Measurements from ENCODE around the gene STARD9. TPM values are rescaled to one million over a fixed set of nuclear protein-coding genes. Genes with fewer than 3 reads are reported as not detected.

STARD9 gene
- total and polyA plus RNA-seq, 2 of the 13 experiments (the other 11 are each of a cell fraction or from before 2014, with no cell fraction given): 5.3 to 7.5 TPM

DNA sequence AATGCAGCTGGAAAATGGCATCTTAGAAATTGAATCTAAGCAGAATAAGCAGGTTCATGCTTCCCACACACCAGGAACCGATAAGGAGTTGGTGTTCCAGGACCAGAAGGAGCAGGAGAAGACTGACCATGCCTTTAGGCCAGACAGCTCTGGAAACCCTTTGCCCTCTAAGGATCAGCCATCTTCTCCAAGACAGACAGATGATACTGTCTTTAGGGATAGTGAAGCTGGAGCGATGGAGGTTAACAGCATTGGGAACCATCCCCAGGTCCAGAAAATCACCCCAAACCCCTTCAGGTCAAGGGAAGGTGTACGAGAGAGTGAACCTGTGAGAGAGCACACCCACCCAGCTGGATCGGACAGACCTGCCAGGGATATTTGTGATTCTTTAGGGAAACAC, 112.3 kb downstream of the STARD9 start:
- 98% methylated on average over 4 of the region's 4 CpGs for WGBS (ENCODE audit: low lambda C conversion rate)
- no peaks in the 10 kb centered on the region for H3K27me3 ChIP-seq (ENCODE audit: control insufficient read depth in 1 of 2, insufficient read depth in 2 of 2, low read length in 2 of 2)
- H3K4me3 ChIP-seq (replicated peaks in 1 of 3; ENCODE audit: insufficient read depth in 1 of 3, low read depth in 2 of 3, low read length in 3 of 3): no peak overlapping the region
- H3K36me3 ChIP-seq (replicated peaks in 1 of 2; ENCODE audit: control insufficient read depth in 1 of 2, insufficient read depth in 2 of 2, low read length in 2 of 2): peaks cover 9 to 39% of the 10 kb centered on the region in 2 experiments; a peak in 4 of 5 replicates
- BruUV-seq (replicated peaks): no TSS peak
- H2AFZ ChIP-seq (ENCODE audit: low read length): no peak overlapping the region
- no peak overlapping the region for H3K9ac ChIP-seq (ENCODE audit: insufficient read depth, low read depth, low read length)
- no peak overlapping the region for H3K27ac ChIP-seq (ENCODE audit: extremely low read length, insufficient read depth, low read length)
- ATAC-seq (no peak), FAIRE-seq (no peak), DNase-seq (ENCODE audit: low spot score) (no peak)
- TF ChIP-seq ATF7 (IDR thresholded peaks at IDR 0.05) (no peak), ATF7 (CRISPR knock-in tag; IDR thresholded peaks at IDR 0.05) (no peak), SOX5 (CRISPR knock-in tag; IDR thresholded peaks at IDR 0.05; ENCODE audit: borderline replicate concordance) (no peak), GZF1 (CRISPR knock-in tag; IDR thresholded peaks at IDR 0.05) (no peak), ZNF317 (CRISPR knock-in tag; IDR thresholded peaks at IDR 0.05) (peak; percentile 68), ZFP62 (CRISPR knock-in tag; IDR thresholded peaks at IDR 0.05) (no peak), NCOA2 (CRISPR knock-in tag; IDR thresholded peaks at IDR 0.05) (no peak)
- TF ChIP-seq, protein P1, sequence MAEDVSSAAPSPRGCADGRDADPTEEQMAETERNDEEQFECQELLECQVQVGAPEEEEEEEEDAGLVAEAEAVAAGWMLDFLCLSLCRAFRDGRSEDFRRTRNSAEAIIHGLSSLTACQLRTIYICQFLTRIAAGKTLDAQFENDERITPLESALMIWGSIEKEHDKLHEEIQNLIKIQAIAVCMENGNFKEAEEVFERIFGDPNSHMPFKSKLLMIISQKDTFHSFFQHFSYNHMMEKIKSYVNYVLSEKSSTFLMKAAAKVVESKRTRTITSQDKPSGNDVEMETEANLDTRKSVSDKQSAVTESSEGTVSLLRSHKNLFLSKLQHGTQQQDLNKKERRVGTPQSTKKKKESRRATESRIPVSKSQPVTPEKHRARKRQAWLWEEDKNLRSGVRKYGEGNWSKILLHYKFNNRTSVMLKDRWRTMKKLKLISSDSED (CRISPR knock-in tag; IDR thresholded peaks at IDR 0.05): no peak
- TF ChIP-seq, protein P2, sequence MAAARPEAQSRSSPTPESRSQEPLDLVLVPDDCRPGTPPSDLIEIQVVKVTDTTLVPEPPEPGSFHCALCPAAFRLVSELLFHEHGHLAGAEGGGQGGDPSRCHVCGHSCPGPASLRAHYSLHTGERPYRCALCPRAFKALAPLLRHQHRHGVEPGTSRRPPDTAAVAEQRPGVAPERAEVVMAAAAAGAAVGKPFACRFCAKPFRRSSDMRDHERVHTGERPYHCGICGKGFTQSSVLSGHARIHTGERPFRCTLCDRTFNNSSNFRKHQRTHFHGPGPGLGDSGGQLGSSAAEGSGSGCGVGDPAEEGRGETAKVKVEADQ (CRISPR knock-in tag; IDR thresholded peaks at IDR 0.05; ENCODE audit: borderline replicate concordance): no peak
- in situ Hi-C loops (cut with HindIII; ENCODE audit: extremely low pct_ligation_motif_present, low pct_unique_long_range_greater_than_20kb): no loop called here
- no peaks in the 10 kb centered on the region for H3K9me3 ChIP-seq (ENCODE audit: low read length)
- CTCF ChIA-PET (ENCODE audit: low intra/inter-chr PET ratio, low total read pairs): no interaction called here
- H3K4me1 ChIP-seq (ENCODE audit: insufficient read depth, low read length): no peaks in the 10 kb centered on the region
- intact Hi-C loops (cut with micrococcal nuclease; ENCODE audit: unreplicated experiment): no loop called here
- H3K4me2 ChIP-seq (ENCODE audit: low read depth, low read length): no peak overlapping the region
- H4K20me1 ChIP-seq (ENCODE audit: insufficient read depth, low read length): no peaks in the 10 kb centered on the region
- POLR2A ChIA-PET: interaction anchor here (0.6 kb wide), 1 partner anchor 1941 kb away, joined by 3 read pairs; no protein-coding TSS in a partner anchor
- no peaks in the 10 kb centered on the region for H3K79me2 ChIP-seq (ENCODE audit: insufficient read depth, low read length)
